HG03558 (cell line): ENCODE data around the gene ETDA.
"Not testable (repeated sequence)": the region's sequence is repeated elsewhere in the genome, so short reads cannot be mapped to it uniquely, and the experiment has no call there.

Experiments used
- ATAC-seq: cut with Tn5 transposase; IDR thresholded peaks from one replicate; pipeline ENCODE4 v1.9.1; 2021; ENCODE audit warnings: moderate number of reproducible peaks; ENCODE audit not compliant: unreplicated experiment; ENCODE audit errors: extremely low read depth

ETDA gene

GRCh38 chrX:135252011-135252518 lies at the start of gene ETDA:
Gene ETDA (plus strand): TSS chrX:135252061. CDS start chrX:135253277, 1,216 bp downstream.
- ATAC-seq = not testable (repeated sequence)

DNA sequence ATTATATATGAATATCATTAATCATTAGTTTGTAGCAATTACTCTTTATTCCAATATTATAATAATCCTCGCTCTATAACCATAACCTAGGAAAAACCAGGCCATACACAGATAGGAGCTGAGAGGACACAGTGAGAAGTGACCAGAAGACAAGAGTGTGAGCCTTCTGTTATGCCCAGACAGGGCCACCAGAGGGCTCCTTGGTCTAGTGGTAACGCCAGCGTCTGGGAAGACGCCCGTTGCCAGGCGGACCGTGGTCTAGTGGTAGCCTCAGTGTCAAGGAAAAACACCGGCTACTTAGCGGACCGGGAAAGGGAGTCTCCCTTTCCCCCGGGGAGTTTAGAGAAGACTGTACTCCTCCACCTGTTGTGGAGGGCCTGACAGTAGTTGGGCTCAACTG lies 45.4 kb upstream of the ETDA start:
- not testable (repeated sequence) for ATAC-seq

DNA sequence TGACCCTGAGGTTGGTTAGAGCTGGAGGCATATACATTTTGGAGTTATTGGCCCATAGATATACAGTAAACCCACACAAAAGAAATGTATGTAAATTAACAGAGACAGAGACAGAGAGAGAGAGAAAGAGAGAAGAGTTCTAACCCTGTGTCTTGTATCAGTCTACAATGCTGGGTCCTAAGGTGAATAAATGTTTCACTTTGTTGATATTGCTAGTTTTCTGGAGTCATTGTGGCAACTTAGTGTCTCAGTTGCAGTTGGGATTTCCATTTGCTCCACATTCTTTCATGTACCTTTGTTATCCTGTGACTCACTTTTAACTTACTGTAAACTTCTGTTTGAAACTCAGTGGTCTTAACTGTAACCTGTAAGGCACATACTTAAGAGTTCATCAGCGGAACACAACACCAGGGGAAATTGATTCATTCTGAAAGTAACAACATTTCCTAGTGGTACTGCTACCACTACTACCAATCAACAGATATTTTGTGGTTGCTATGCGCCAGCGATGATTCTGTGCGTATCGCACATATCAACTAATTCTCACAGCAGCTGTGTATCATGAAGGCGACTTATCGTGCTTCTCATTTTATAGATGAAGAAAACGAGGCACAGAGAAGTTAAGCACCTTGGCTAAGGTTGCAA lies 38.5 kb upstream of the ETDA start:
- no peak for ATAC-seq

- ATAC-seq = not testable (repeated sequence)
These were observed 5.9 kb upstream of the ETDA start for GRCh38 chrX:135245989-135246388.

DNA sequence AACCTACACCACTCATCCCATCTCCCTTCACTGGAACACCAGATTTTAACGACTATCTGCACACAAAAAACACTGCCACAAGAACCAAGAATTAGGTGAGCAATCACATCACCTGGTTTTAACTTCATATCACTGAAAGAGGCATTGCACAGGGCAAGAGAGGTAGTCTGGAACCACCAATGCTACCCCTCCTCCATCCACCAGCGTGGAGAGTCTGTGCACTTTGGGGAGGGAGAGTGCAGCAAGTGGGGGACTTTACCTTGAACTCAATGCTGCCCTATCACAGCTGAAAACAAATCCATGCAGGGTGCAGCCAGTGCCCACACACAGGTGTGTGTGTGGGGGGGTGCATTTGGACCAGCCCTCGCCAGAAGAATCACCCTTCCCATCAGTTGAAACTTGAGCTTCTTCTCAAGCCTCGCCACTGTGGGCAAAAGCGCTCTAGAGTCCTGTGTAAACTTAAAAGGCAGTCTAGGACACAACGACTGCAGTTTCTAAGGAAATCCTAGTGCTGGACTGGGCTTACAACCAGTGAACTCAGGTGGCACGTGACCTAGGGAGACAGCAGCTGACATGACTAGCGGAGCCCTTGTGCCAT lies 4.3 kb downstream of the ETDA start:
- ATAC-seq = not testable (repeated sequence)

- no peak for ATAC-seq
These were observed 5.1 kb downstream of the ETDA start for GRCh38 chrX:135256923-135257322.

DNA sequence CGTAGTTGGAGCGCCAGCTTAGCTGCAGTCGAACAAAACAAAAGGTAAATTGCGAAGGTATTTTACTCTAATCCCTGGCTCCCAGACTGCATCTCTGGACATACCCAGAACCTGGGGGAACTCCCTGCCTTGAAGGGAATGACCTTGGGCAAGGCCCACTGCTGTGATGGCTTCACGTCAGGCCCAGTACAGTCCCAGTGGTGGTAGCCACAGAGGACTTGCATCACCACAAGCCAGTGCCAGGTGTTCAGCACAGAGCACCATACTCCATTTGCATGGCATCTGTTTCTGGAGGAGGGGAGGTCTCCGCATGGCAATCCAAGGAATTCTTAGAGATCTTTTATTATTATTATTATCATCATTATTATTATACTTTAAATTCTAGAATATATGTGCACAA lies 5.6 kb downstream of the ETDA start:
- ATAC-seq = no peak

GRCh38 chrX:135260976-135261375 lies 9.1 kb downstream of the ETDA start:
- ATAC-seq = not testable (repeated sequence)

DNA sequence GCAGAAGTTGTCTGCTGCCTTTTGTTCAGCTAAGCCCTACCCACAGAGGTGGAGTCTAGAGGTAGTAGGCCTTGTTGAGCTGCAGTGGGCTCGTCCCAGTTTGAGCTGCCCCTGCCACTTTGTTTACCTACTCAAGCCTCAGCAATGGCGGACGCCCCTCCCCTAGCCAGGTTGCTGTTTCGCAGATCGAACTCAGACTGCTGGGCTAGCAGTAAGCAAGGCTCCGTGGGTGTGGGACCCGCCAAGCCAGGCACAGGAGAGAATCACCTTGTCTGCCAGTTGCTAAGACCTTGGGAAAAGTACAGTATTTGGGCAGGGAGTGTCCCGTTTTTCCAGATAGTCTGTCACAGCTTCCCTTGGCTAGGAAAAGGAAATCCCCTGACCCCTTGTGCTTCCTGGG lies 11.5 kb downstream of the ETDA start:
- not testable (repeated sequence) for ATAC-seq

GRCh38 chrX:135264206-135264605 lies 12.3 kb downstream of the ETDA start:
- ATAC-seq = no peak

DNA sequence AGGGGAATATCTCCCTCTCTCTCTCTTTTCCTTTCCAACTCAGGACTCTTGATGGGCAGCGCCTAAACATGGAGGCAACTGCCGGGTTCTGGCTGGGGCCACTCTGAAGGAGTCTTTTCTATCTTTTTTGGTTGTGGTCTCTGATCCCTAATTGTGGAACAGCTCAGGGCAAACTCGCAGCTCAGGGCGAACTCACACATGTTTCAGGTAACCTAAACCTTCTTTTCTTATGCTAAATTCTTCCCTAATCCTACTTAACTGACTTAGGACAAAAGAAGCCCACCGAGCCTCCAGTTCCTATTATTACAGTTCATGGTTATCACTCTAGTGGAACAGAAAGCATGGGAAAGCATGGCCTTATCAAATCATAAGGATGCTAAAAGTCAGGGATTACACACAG lies 21.3 kb downstream of the ETDA start:
- no peak for ATAC-seq

DNA sequence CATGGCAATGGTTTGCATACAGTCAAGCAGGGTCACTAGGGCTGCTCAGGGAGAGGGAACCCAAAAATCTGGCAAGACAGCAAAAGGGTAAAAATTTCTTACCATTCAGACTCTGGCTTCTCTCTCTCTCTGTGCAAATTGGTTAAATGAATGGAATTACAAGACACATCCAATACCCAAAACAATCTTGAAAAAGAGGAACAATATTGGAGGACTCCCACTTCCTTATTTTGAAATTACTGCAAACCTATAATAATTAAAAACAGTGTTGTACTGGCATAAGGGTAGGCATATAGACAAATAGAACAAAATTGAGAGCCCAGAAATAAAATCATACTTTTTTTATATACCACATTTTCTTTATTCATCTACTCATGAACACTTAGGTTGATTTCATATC lies 24.1 kb downstream of the ETDA start:
- no peak for ATAC-seq

DNA sequence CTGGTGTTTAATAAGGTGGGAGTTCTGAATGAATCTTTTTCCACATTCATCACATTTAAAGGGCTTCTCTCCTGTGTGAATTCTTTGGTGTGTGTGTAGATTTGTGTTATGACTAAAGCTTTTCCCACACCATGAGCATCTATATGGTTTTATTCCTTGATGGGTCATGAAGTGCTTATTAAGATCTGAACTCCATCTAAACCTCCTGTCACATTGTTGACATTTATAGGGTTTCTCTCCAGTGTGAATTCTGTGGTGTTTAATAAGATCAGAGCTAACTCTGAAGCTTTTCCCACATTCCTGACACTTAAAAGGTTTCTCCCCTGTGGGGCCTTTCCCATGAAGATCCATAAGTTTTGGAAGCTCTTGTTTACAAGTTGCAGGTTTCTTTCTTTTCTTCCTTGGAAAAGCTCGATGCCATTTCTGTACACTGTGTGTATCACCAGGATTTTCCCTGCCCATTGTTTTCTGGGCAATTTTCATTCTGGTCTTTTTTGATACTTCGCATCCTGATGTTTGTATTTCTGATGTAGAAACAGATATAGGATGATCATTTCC lies 35.5 kb downstream of the ETDA start:
- no peak for ATAC-seq

DNA sequence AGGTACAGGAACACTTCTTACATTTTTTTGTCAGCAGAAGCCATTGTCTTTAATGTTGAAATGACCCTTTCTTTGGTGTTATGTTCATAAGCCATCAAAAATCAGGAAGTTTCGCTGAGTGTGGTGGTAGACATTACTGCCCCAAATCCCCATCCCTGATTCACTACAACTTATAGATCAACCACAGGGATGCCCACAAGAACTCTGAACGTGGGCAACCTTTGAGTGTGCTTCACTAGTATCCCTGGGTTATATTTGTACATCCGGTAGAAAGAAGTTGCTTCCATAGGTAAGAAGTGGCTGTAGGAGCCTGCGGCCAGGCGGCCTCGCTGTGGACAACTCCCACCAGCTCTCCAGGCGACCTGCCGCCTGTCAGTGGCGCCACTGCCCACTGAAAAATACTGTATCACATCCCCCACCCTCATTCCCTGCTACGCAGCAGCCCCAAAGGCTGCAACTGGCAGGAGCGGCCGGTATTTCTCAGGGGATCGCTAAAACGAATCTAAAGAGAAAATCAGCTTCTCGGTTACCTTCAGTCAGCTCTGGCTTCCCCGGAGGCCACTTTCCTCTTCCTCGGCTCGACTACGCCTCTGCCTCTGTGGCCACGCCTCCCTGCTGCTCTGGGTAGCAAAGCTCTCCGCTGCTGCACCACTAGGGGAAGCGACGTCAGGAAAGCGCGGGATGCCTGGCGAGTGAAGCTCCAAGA lies 43.5 kb downstream of the ETDA start:
- peak; percentile 94 for ATAC-seq

DNA sequence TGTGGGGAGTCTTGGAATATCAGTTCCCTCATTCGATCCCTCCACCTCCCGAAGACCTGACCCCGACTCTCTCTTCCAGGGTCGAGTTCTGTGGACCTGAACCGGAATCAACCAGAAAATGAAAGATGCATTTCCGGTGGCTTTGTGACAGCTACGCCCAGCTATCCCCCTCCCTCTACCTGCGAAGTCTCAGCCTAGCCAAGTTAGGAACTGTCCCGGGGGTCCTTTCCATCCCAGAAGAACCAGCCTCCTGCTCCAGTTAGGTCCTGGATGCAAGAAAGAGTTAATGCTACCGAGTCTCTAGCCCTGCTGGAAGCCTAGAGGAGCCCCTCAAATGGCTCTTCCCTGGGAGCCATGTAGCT lies 44.1 kb downstream of the ETDA start:
- ATAC-seq = peak; percentile 25

- no peak for ATAC-seq
These were observed 50.5 kb downstream of the ETDA start for GRCh38 chrX:135302269-135302873.
